ENCODE measurements around the gene LRP1B.
"Not testable (repeated sequence)": the region's sequence is repeated elsewhere in the genome, so short reads cannot be mapped to it uniquely, and the experiment has no call there.

LRP1B gene

DNA sequence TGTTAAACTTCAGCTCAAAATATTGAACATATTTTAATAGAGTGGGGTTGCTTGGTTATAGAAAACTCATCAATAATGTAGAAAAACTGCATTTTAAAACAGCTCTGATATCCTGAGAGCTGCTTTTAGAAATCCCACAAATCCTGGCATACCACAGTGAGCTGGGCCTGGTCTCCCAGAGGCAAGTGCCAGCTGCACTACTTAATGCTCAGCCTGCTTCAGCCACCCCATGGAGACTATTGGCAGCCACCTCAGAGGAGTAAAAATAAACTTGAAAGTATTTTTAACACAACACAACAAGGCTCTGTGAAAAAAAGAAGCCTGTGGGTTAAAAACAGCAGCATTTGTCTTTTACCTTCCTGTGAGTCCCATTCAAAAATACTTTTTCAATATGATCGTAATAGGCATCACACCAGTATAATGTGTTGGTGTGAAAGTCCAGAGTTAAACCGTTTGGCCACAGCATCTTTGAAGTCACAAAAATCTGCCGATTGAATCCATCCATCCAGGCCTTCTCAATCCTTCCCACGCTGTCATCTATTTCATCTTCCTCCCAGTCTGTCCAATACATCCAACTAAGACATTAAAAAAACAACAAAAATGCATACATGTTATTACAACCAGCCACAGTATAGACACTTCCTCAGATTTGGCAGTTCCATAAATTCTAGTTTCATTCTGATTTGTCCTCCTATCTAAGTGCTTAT is 1115.3 kb downstream of the LRP1B start:
- peak; percentile 30 for DNase-seq (ENCODE audit: low read depth)

DNA sequence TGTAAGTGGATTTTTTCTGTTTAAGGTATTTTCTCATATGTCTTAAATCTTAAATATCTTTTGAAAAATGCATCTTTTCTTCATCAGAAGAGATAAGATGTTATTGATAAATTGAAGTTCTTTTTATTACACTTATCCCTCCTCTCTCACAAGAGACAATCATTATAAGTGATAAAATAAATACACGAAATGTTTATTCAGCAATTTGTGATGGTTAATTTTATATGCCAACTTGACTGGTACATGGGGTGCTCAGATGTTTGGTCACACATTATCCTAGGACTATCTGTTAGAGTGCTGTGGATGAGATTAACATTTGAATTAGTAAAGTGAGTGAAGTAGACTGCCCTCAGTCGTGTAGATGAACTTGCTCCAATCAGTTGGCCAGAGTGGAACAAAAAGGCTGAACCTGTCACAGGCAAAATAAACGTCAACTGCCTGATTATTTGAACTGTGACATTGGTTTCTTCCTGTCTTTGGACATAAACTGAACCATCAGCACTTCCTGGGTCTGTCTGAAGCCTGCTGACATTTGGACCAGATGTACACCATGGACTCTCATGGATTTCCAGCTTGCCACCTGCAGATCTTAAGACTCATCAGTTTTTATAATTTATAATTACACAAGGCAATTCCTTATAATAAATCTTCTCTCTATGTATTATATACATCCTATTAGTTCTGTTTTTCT is 1126.7 kb downstream of the LRP1B start:
- no peak for DNase-seq (ENCODE audit: low read depth)

DNA sequence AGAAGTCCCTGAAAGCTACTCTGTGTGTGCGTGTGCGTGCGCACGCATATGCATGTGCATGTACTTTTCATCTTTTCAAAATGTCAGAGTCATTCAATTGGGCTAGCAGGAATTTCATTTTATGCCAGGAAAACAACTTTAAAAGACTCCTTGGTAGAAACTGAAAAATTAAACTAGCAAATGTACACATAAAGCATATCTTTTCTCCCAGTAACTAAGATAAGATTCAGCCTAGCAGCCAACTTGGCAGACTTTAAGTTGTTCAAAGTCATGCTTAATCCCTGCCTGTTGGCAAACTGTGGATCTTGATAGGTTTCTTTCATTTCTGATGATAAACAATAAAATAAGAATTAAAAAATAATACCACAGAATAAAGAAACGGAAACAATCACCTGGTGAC is 1129.1 kb downstream of the LRP1B start:
- no peak for DNase-seq (ENCODE audit: low read depth)

DNA sequence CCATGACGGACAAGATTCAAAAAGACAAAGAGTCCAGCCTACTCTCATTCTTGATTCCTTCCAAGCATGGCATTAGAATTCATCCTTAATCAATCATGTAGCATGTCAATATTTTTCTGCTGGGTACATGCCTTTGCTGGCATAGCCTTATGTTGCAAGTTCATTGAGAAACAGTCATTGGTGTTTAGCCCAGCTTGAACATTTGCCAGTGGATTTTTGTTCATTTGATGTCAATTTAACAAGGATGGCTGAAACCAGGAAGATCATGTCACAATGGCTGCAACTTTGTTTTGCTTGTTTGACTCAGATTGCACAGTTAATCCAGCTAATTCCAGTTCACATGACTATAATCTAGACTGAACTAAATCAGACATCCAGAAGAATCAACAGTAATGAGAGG is 1132.2 kb downstream of the LRP1B start:
- peak; percentile 40 for DNase-seq (ENCODE audit: low read depth)

DNA sequence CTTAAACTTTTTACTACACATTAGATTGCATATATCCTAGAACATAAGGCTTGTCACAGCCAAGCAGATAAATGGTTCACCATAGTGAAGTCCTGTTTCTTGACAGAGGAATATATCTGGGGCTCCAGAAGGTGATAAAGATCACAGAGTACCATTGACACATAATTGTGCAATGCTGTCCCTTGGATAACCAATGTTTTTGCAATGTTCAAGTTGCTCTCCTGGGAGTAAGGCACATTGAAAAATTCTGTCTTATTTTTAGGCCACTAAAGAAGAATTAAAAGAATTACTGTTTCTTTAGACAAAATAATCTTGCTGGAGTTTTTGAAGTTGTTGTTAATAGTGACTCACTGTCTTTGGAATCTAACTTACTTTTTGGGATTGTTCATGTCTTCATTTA is 1132.8 kb downstream of the LRP1B start:
- DNase-seq (ENCODE audit: low read depth) = peak; percentile 57

DNA sequence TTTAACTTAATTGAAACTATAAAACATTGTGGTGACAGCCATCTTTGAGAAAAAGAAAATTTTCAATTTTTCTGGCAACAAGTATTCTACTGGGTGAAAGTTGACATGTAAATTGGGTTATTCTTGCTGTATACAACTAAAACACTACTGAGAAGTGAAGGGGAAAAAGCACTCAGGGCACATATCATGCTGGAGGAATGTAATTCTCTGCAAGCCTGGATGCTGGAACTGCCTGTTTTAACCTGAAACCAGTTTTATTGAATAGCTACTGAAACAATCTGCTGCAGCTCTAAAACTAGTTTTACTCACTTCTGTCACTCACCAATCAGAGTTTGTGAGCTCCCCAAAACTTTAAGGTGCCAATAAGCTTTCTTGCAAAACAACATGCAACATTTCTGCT is 1136.0 kb downstream of the LRP1B start:
- DNase-seq (ENCODE audit: low read depth) = no peak

DNA sequence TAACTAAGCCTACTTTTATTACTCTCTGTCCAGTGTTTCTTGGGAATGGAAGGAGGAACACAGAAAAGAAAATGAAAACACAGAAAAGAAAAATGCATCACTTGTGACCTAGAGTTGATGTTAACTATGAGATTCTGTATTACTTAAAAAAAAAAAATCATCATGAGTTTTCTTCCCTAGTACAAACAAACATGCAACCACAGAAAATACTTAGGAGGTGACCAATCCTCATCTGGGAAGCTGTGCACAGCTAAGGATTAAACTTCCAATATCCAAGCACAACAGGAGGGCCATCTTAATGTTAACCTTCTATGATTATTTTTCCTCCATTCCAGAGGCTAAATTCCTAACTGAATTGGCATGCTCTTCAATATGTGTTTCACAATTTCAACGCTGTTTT is 1140.4 kb downstream of the LRP1B start:
- peak; percentile 93 for DNase-seq (ENCODE audit: low read depth)

DNA sequence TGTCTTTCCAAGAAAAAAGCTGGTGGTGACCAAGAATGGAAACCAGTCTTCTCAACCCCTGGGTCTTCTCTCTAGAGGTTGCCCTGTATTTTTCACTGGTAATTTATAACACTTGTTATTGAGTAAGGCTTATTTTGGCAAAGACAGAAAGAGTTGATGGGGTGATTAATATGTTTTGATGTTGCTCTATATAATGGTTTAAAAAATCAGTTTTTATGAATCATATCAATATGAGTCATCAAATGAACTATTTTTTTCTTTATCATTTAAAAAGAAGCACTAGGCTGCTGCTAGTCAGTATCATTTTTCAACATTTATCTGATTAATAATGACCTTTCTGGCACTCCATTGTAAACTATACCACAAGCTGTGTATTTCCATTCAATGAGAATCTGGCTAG is 1142.2 kb downstream of the LRP1B start:
- peak; percentile 16 for DNase-seq (ENCODE audit: low read depth)

DNA sequence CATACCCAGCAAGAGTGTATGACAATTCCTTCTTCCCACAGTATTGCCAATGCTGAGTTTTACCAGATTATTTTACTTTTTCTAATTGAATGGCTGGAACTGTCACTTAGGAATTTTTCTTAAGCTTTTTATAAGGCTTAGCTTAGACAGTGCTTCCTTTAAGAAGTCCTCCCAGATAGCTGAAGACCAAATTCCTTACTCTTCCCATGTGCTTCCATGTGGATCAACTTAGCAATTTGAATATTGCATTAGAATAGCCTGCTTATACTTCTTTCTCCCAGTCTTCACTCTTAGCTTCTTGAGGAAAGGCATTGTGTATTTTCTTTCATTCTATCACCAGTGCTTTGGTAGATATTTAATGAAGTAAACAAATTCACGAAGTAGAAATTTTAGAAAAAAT is 1144.4 kb downstream of the LRP1B start:
- no peak for DNase-seq (ENCODE audit: low read depth)

DNA sequence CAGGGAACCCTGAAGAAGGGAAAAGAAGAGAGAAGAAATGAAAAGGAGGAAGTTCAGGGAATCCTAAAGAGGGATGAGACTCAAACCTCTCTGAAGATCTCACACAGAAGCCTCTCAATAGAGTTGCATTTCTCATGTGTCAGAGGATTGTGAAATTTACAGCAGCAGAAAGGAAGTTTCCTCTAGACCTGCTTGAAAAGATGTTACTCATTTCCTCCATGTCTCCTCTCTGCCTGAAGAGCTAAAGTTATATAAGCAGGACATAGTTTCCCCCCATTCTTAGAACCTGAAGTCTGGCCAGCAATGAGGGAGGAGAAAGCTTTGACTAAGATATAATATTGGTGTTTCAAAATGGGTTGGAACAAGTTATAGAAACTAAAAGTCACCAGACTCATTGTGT is 1155.6 kb downstream of the LRP1B start:
- peak; percentile 43 for DNase-seq (ENCODE audit: low read depth)

DNA sequence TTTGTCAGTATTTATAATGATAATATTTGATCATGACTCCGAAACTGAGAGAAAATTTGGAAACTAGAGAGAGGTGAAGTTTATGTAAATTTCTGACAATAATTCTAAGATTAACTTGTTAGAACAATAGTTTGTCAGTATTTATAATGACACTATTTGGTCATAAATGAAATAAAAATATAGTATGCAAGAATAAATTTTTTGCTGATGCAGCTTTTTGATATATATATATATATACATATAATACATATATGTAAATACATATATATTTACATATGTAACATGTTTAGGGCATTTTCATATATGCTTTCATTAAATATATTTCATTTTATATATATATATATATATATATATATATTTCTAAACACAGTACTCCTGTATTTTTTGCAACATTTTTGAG is 1158.1 kb downstream of the LRP1B start:
- no peak for DNase-seq (ENCODE audit: low read depth)

DNA sequence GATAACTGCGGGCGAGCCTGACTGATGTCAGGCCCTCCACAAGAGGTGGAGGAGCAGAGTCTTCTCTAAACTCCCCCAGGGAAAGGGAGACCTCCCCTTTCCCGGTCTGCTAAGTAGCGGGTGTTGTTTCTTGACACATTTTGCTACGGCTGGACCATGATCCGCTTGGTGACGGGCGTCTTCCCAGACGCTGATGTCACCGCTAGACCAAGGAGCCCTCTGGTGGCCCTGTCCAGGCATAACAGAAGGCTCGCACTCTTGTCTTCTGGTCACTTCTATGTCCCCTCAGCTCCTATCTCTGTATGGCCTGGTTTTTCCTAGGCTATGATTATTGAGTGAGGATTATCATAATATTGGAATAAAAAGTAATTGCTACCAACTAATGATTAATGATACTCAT is 1166.5 kb downstream of the LRP1B start:
- DNase-seq (ENCODE audit: low read depth) = not testable (repeated sequence)

DNA sequence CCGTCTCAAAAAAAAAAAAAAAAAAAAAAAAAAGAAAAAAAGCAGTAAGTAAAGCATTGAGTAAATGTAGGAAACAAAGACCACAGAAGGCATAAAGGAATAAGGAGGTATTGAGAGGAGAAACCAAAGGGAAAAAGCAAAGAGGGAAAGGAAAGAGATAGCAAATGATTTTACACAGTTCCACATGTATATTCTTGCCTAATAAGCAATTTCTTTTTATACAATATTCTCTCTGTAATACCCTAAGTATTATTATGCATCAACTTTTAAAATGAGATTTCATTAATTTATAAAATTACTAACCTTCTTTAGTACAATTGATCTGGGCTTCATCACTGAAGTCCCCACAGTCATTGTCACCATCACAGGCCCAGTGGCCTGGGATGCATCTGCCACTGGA is 1180.9 kb downstream of the LRP1B start:
- DNase-seq (ENCODE audit: low read depth) = no peak

DNA sequence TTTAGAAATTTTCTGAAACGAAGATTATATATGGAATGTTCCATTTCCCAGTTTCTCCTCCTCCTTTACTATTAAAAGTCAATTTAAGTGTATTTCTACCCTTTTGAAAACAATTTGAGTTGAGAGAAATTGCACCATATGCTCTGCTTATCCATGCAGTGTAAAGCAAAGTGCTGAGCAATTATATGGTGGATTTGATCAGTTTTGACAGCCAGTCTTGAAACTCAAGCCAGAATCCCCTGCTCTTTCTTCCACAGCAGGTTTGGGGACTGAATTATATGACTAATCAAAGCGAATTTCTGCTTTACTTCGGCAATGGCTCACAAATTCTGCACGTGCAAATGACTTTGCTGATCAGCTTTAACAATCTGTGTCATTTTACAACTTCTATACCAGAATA is 1183.6 kb downstream of the LRP1B start:
- DNase-seq (ENCODE audit: low read depth) = no peak

DNA sequence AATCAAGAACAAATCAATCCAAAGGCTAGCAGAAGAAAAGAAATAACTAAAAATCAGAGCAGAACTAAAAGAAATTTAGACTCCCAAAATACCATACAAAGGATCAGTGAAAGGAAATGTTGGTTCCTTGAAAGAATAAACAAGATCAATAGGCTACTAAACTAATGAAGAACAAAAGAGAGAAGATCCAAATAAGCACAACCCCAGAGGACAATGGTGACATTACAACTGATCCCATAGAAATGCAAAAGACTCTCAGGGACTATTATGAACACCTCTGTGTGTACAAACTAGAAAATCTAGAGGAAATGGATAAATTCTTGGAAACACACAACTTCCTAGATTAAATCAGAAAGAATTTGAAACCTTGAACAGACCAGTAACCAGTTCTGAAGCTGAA is 1186.9 kb downstream of the LRP1B start:
- DNase-seq (ENCODE audit: low read depth) = no peak

DNA sequence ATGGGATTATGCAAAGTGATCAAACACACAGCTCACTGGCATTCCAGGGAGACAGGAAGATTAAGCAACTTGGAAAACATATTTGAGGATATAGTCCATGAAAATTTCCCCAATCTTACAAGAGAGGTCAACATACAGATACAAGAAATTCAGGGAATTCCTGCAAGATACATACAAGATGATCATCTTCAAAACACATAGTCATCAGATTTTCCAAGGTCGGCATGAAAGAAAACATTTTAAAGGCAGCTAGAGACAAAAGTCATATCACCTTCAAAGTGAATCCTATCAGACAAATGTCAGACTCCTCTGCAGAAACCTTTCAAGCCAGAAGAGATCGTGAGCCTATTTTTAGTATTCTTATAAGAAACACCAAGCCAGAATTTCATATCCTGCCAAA is 1188.5 kb downstream of the LRP1B start:
- DNase-seq (ENCODE audit: low read depth) = no peak

DNA sequence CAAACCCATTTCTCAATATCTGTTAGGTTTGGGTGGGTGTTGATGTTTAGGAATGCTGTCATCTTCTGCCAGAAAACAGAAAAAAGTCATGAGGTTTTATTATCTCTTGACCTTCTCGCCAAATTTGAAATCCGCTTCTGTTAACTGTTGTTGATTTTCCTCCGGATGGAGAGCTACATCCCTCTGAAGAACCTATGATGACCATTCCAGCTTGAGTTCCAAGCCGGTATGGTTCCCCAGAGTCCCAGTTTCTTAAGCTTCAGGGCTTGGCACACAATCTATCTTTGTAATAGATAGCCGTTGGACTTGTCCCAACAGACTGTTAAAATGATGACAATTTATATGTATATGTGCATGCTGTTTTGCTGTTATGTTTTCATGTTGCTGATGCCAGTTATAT is 1201.0 kb downstream of the LRP1B start:
- peak; percentile 1 for DNase-seq (ENCODE audit: low read depth)

DNA sequence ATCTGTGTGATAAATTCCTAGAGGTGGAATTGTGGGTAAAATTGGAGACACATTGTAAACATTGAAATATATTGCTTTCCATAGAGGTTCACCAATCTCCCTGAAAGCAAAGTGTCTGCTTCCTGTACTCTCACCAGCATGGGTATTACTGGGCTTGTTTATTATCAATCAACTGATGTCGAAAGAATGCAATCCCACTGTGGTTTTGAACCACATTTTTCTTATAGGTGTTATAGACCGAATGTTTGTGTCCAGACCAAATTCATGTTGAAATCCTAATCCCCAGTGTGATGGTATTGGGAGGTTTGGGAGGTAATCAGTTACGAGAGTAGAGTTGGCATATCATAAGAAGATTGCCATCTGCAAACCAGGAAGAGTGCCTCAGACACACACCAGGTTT is 1212.4 kb downstream of the LRP1B start:
- no peak for DNase-seq (ENCODE audit: low read depth)

DNA sequence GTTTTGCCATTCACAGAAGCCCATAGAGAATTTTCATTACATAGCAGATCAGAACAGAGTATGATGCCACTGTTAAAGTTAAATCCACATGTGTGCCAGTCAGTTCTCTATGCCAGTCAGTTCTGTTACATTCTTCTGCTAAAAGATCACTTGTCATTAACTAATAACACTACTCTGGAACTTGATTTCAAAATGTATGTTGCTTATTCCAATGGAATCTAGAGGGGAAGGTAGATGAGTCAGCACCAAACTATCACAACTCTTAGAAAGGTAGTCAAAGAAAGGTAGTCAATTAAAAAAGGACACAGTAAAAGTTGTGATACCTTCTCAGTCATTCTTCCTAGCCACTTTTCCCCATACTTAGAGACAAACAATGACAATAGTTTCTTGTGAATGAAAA is 1214.4 kb downstream of the LRP1B start:
- DNase-seq (ENCODE audit: low read depth) = no peak

DNA sequence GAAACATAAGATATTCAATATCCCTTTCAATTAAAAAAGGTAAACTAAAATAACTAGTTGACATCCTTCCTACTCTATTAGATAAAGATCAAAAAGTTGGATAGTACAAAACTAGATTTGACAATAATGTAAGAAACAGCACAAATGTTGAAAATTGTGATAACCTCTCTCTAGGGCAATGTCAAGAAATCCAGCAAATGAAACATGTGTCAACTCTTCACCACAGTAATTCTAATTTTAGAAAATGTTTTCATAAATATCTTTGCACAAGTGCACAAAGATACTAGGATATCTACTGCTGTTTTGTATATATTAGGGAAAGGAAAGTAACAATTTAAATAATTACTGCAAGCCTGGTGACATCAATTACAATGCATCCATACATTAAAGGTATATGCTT is 1220.1 kb downstream of the LRP1B start:
- DNase-seq (ENCODE audit: low read depth) = no peak

DNA sequence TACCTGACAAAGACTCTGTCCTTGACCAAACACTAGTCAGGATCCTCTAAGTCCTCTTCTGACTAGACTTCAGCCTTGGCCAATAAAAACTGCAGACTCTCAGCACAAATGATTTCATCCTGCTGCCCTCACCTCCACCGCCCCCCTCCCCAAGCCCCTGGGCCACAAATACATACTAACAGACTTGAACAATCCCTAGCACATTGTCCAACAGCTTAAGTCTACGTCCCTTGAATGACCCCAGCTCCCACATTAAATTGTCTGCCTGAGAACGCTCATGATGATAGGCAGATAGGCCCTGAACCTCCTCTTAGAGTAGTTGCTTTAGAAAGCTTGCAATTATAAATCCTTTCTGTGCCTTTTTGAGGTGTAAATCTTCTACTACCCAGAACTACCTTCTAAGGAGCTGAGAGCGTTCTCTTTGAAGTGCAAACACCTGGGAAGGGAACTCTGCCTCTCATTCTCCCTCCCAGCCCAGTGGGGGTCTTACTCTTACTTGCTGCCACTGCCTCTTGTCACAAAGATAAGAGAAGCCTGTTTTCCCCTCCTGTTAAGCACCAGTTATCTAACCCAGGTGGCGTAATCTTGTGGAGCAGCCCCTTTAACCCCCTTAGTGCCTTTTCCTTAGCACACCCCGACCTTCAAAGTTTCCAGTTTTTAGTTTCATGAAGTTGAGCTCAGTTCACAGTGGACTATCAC is 1225.6 kb downstream of the LRP1B start:
- DNase-seq (ENCODE audit: low read depth) = no peak

DNA sequence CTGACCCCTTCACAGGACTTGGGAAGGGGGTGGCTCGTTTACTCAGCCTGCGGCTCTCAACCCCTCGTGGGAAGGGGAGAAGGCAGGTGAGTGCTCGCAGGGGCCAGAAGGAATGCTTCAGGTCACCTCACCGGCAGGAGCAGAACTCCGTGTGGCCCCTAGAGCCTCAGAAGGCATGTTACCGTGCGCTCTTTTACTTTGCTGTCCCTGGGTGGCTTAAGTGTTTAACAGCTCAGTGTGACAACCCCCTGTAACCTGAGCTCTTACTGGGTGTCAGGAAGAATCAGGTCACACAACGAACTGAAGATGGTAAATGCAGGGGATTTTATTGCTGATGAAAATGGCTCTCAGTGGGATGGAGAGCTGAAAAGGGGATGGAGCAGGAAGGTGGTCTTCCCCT is 1235.4 kb downstream of the LRP1B start:
- DNase-seq (ENCODE audit: low read depth) = no peak

DNA sequence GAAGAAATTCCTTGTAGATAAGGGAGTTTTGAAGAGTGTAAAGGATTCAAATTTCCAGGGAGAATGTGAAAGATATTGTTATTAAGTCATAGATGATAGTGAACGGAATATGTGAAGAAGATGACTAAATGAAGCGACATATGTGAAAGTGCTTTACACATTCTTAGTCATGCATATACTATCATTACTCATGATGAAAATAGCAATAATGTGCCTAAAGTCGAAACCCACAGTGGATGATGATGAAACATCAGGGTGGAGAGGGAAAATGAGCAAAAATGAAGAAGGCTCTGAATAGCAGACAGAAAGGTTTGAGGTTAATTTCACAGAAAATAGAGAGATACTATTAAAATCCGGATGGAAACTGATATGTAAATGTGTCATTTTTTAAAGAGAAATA is 1237.1 kb downstream of the LRP1B start:
- peak; percentile 70 for DNase-seq (ENCODE audit: low read depth)

Measured in EH (cell line).